DOHH2 (cell line): ENCODE data around the gene RAB3IL1.

ENCODE experiments used
- EZH2phosphoT487 ChIP-seq: fragments of 200-600 bp; sonication (generic); IDR thresholded peaks from 2 replicates; pipeline ENCODE4 v1.6.1; 2017; ENCODE audit warnings: borderline replicate concordance, mild to moderate bottlenecking, antibody characterized with exemption, low read length, moderate library complexity, mixed read lengths
- TF ChIP-seq, protein P1 (sequence below): fragments of 200-600 bp; sonication (generic); IDR thresholded peaks from one replicate; pipeline ENCODE4 v1.5.1; 2014; ENCODE audit warnings: antibody characterized with exemption, mild to moderate bottlenecking, low read depth, low read length; ENCODE audit not compliant: poor library complexity, severe bottlenecking

DNA sequence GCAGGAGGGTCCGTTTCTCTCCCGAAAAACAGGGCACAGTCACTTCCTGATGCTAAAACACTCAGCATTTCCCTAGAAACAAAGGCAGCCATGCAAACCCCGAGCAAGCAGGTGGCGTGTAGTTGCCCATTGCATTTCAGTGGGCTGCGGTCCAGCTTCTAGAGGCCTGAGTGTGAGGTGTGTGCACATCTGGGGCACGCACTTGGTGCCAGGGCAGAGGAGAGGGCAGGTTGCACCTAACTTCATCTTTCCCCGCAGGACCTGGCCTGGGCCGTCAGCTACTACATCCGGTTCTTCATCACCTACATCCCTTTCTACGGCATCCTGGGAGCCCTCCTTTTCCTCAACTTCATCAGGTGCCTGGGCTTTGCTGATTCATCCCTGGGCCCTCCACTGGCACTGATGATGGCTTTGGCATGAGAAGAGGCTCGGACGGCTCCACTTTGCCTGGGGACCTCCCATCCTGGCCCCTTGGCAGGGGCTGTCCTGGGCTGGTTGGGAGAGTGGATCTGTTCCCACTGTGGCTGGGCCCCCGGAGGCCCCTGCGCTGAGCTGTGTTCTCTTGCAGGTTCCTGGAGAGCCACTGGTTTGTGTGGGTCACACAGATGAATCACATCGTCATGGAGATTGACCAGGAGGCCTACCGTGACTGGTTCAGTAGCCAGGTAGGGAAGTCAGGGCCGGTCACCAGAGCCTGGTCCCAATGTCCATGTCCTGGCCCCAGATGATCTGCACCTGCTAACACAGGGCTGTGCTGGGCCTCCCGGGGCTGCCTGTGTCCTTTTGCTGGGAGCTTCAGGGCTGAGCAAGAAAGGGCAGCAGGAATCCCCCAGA is 54.4 kb downstream of the RAB3IL1 start:
- TF ChIP-seq, protein P1, sequence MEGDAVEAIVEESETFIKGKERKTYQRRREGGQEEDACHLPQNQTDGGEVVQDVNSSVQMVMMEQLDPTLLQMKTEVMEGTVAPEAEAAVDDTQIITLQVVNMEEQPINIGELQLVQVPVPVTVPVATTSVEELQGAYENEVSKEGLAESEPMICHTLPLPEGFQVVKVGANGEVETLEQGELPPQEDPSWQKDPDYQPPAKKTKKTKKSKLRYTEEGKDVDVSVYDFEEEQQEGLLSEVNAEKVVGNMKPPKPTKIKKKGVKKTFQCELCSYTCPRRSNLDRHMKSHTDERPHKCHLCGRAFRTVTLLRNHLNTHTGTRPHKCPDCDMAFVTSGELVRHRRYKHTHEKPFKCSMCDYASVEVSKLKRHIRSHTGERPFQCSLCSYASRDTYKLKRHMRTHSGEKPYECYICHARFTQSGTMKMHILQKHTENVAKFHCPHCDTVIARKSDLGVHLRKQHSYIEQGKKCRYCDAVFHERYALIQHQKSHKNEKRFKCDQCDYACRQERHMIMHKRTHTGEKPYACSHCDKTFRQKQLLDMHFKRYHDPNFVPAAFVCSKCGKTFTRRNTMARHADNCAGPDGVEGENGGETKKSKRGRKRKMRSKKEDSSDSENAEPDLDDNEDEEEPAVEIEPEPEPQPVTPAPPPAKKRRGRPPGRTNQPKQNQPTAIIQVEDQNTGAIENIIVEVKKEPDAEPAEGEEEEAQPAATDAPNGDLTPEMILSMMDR = no peak
- TF ChIP-seq EZH2phosphoT487 = no peak
